ENCODE data around the gene ARHGAP42. TPM values are rescaled to one million over a fixed set of nuclear protein-coding genes. Genes with fewer than 3 reads are reported as not detected.
"Not testable (repeated sequence)": the region's sequence is repeated elsewhere in the genome, so short reads cannot be mapped to it uniquely, and the experiment has no call there.

The ARHGAP42 gene
- total and polyA plus RNA-seq, 4 donors: 3.8 to 17.2 (median 12.0) TPM

DNA sequence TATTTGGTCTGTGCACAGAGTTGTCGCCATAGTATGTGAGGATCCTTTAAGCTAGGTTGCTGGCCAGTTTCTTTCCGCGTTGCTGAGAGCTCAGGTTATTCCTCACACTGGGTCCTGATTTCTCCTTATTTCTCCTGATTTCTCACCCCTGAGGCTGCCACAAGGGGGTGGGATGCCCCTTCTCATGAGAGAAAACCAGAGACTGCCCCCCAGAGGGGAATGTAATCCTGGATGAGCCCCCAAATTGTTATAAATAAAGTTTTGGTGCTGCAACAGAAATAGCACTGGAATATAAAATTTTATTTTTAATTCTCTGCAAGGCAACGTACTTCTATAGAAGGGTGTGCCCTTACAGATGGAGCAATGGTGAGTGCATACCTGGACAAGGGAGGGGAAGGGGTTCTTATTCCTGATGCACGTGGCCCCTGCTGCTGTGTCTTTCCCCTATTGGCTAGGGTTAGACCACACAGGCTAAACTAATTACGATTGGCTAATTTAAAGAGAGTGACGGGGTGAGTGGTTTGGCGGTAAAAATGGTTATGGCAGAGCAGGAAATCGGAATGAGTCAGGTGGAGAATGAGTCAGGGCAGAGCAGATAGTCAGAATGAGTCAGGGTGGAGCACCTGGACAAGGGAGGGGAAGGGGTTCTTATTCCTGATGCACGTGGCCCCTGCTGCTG, 62.9 kb downstream of the ARHGAP42 start:
- not testable (repeated sequence) for DNase-seq (ENCODE audit: low spot score); H3K9ac ChIP-seq (ENCODE audit: low read depth in 1 of 2, low read length in 2 of 2); H3K9me3 ChIP-seq (ENCODE audit: control insufficient read depth in 4 of 4, low read length in 3 of 4); H3K36me3 ChIP-seq (ENCODE audit: control insufficient read depth in 4 of 4, insufficient read depth in 3 of 4, low read depth in 1 of 4, low read length in 3 of 4); H3K27ac ChIP-seq (ENCODE audit: low read depth in 1 of 2, low read length in 2 of 2); H3K4me3 ChIP-seq (ENCODE audit: low read depth in 1 of 3, low read length in 3 of 3); H3K4me1 ChIP-seq (ENCODE audit: control insufficient read depth in 4 of 4, insufficient read depth in 4 of 4, low read length in 3 of 4); H3K27me3 ChIP-seq (ENCODE audit: control insufficient read depth in 4 of 4, insufficient read depth in 4 of 4, low read length in 3 of 4)
- 95% methylated on average over 10 of the region's 10 CpGs for whole genome bisulfite sequencing

DNA sequence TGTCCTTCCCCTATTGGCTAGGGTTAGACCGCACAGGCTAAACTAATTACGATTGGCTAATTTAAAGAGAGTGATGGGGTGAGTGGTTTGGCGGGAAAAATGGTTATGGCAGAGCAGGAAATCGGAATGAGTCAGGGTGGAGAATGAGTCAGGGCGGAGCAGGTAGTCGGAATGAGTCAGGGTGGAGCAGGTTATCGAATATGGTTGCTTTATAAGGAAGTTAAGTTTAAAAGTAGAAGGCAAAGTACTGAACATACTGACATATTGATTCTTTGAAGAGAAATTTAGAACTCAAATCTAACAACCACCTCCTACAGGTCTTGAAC, 63.4 kb downstream of the ARHGAP42 start:
- not testable (repeated sequence) for H3K9me3 ChIP-seq (ENCODE audit: control insufficient read depth in 4 of 4, low read length in 3 of 4); H3K27ac ChIP-seq (ENCODE audit: low read depth in 1 of 2, low read length in 2 of 2); H3K4me3 ChIP-seq (ENCODE audit: low read depth in 1 of 3, low read length in 3 of 3); H3K27me3 ChIP-seq (ENCODE audit: control insufficient read depth in 4 of 4, insufficient read depth in 4 of 4, low read length in 3 of 4); H3K4me1 ChIP-seq (ENCODE audit: control insufficient read depth in 4 of 4, insufficient read depth in 4 of 4, low read length in 3 of 4); H3K36me3 ChIP-seq (ENCODE audit: control insufficient read depth in 4 of 4, insufficient read depth in 3 of 4, low read depth in 1 of 4, low read length in 3 of 4); DNase-seq (ENCODE audit: low spot score); H3K9ac ChIP-seq (ENCODE audit: low read depth in 1 of 2, low read length in 2 of 2)
- WGBS: 97% methylated on average over 7 of the region's 7 CpGs

DNA sequence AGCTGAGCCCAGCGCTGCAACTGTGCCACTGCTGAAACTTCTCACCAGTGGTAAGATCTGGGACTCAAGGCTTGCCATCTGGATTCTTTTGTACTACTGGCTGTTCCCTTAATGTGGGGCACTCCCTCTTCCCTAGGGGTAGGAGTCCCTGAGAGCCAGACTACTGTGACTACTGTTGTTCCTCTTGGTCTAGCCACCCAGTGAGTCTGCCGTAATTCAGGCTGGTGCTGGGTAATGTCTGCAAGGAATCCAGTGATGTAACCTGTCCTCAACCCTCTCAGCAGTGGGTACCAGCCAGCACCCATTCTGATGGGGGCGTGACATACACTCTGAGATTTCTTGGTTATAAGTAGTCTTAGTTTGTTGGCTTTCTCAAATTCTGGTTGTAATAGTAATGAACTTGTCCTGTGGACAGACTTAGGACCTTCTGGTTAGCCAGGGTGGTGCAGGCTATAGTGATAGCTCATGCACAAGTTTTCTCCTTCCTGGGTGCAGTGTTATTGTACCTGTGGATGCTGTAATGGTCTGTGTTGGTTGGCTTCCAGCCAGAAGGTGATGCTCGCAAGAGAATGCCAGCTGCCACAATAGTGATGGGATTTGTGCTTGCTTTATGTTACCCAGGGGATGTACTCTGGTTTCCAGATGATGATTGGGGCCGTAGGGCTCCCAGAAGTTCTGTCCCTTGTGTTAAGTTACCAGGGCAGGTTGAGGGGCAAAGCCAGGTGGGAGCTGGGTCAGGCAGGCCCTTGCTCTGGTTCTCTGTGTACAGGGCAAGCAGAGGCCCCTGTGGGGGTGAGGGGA, 65.5 kb downstream of the ARHGAP42 start:
- peaks cover 0 to 15% (median 8%) of the 10 kb centered on the region in 4 donors for H3K4me1 ChIP-seq (ENCODE audit: control insufficient read depth in 4 of 4, insufficient read depth in 4 of 4, low read length in 3 of 4)
- H3K4me3 ChIP-seq (ENCODE audit: low read depth in 1 of 3, low read length in 3 of 3): no peak overlapping the region
- no peak overlapping the region for H3K9ac ChIP-seq (ENCODE audit: low read depth in 1 of 2, low read length in 2 of 2)
- no peaks in the 10 kb centered on the region for H3K27me3 ChIP-seq (ENCODE audit: control insufficient read depth in 4 of 4, insufficient read depth in 4 of 4, low read length in 3 of 4)
- H3K27ac ChIP-seq (ENCODE audit: low read depth in 1 of 2, low read length in 2 of 2): no peak overlapping the region
- DNase-seq (ENCODE audit: low spot score): no peak
- 91% methylated on average over 5 of the region's 5 CpGs for WGBS
- TF ChIP-seq EGR1 (IDR thresholded peaks at IDR 0.05; ENCODE audit: low read depth in 2 of 2) (no peak), RXRA (IDR thresholded peaks at IDR 0.05) (no peak), TAF1 (conservative IDR thresholded peaks at IDR 0.05) (no peak), RAD21 (IDR thresholded peaks at IDR 0.05) (no peak), FOXA2 (IDR thresholded peaks at IDR 0.05) (no peak), FOXA1 (IDR thresholded peaks at IDR 0.05) (no peak), SP1 (IDR thresholded peaks at IDR 0.05) (no peak), HNF4G (IDR thresholded peaks at IDR 0.05) (no peak), GABPA (IDR thresholded peaks at IDR 0.05 in 1 of 2, conservative IDR thresholded peaks at IDR 0.05 in 1 of 2) (no peak), JUND (IDR thresholded peaks at IDR 0.05) (no peak), HNF4A (conservative IDR thresholded peaks at IDR 0.05) (no peak)
- TF ChIP-seq, protein P1, sequence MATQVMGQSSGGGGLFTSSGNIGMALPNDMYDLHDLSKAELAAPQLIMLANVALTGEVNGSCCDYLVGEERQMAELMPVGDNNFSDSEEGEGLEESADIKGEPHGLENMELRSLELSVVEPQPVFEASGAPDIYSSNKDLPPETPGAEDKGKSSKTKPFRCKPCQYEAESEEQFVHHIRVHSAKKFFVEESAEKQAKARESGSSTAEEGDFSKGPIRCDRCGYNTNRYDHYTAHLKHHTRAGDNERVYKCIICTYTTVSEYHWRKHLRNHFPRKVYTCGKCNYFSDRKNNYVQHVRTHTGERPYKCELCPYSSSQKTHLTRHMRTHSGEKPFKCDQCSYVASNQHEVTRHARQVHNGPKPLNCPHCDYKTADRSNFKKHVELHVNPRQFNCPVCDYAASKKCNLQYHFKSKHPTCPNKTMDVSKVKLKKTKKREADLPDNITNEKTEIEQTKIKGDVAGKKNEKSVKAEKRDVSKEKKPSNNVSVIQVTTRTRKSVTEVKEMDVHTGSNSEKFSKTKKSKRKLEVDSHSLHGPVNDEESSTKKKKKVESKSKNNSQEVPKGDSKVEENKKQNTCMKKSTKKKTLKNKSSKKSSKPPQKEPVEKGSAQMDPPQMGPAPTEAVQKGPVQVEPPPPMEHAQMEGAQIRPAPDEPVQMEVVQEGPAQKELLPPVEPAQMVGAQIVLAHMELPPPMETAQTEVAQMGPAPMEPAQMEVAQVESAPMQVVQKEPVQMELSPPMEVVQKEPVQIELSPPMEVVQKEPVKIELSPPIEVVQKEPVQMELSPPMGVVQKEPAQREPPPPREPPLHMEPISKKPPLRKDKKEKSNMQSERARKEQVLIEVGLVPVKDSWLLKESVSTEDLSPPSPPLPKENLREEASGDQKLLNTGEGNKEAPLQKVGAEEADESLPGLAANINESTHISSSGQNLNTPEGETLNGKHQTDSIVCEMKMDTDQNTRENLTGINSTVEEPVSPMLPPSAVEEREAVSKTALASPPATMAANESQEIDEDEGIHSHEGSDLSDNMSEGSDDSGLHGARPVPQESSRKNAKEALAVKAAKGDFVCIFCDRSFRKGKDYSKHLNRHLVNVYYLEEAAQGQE (IDR thresholded peaks at IDR 0.05): no peak
- TF ChIP-seq, protein P2, sequence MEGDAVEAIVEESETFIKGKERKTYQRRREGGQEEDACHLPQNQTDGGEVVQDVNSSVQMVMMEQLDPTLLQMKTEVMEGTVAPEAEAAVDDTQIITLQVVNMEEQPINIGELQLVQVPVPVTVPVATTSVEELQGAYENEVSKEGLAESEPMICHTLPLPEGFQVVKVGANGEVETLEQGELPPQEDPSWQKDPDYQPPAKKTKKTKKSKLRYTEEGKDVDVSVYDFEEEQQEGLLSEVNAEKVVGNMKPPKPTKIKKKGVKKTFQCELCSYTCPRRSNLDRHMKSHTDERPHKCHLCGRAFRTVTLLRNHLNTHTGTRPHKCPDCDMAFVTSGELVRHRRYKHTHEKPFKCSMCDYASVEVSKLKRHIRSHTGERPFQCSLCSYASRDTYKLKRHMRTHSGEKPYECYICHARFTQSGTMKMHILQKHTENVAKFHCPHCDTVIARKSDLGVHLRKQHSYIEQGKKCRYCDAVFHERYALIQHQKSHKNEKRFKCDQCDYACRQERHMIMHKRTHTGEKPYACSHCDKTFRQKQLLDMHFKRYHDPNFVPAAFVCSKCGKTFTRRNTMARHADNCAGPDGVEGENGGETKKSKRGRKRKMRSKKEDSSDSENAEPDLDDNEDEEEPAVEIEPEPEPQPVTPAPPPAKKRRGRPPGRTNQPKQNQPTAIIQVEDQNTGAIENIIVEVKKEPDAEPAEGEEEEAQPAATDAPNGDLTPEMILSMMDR (IDR thresholded peaks at IDR 0.05; ENCODE audit: low read depth, low read length, missing input control): no peak
- TF ChIP-seq, protein P3, sequence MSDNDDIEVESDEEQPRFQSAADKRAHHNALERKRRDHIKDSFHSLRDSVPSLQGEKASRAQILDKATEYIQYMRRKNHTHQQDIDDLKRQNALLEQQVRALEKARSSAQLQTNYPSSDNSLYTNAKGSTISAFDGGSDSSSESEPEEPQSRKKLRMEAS (IDR thresholded peaks at IDR 0.05): no peak
- TF ChIP-seq, protein P4, sequence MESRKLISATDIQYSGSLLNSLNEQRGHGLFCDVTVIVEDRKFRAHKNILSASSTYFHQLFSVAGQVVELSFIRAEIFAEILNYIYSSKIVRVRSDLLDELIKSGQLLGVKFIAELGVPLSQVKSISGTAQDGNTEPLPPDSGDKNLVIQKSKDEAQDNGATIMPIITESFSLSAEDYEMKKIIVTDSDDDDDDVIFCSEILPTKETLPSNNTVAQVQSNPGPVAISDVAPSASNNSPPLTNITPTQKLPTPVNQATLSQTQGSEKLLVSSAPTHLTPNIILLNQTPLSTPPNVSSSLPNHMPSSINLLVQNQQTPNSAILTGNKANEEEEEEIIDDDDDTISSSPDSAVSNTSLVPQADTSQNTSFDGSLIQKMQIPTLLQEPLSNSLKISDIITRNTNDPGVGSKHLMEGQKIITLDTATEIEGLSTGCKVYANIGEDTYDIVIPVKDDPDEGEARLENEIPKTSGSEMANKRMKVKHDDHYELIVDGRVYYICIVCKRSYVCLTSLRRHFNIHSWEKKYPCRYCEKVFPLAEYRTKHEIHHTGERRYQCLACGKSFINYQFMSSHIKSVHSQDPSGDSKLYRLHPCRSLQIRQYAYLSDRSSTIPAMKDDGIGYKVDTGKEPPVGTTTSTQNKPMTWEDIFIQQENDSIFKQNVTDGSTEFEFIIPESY (IDR thresholded peaks at IDR 0.05): no peak
- TF ChIP-seq, protein P5, sequence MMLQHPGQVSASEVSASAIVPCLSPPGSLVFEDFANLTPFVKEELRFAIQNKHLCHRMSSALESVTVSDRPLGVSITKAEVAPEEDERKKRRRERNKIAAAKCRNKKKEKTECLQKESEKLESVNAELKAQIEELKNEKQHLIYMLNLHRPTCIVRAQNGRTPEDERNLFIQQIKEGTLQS (IDR thresholded peaks at IDR 0.05): no peak
- peaks cover 0 to 4% (median 1%) of the 10 kb centered on the region in 4 donors for H3K9me3 ChIP-seq (ENCODE audit: control insufficient read depth in 4 of 4, low read length in 3 of 4)
- H3K36me3 ChIP-seq (ENCODE audit: control insufficient read depth in 4 of 4, insufficient read depth in 3 of 4, low read depth in 1 of 4, low read length in 3 of 4): peaks cover 0 to 4% (median 2%) of the 10 kb centered on the region in 4 donors

All from liver (tissue), 9 donors.